GM18508 (cell line): Measurements from ENCODE around the gene DNAI1.
"Not testable (repeated sequence)": the region's sequence is repeated elsewhere in the genome, so short reads cannot be mapped to it uniquely, and the experiment has no call there.

ENCODE experiments used
- ATAC-seq: cut with Tn5 transposase; IDR thresholded peaks from one replicate; pipeline ENCODE4 v1.9.1; 2021; ENCODE audit warnings: moderate number of reproducible peaks; ENCODE audit not compliant: insufficient read depth, unreplicated experiment

The DNAI1 gene

GRCh38 chr9:34526026-34526425 is 67.4 kb downstream of the DNAI1 start:
- no peak for ATAC-seq

DNA sequence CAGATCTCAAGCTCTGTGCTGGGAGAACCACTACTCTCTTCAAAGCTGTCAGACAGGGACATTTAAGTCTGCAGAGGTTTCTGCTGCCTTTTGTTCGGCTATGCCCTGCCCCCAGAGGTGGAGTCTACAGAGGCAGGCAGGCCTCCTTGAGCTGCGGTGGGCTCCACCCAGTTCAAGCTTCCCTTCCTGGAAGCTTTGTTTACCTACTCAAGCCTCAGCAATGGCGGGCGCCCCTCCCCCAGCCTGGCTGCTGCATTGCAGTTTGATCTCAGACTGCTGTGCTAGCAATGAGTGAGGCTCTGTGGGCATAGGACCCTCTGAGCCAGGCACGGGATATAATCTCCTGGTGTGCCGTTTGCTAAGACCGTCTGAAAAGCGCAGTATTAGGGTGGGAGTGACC is 73.4 kb downstream of the DNAI1 start:
- not testable (repeated sequence) for ATAC-seq

DNA sequence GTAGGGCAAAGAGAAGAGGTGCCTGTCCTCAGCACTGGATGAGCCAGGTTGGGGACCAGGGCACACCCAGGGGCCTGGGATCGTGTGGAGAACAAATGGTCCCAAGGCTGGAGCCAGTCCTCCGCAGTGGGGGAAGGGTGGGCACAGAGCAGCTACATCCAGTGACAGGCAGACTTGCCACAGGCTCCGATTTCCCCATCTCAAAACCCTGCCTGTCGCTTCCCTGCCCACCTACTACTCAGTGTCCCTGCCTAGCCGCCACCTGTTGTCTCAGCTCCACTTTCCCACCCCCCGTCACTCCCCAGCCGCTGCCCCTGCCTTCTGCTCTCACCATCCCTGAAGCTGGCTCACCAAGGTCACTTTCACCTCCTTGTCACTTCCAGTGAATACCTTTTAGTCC is 78.1 kb downstream of the DNAI1 start:
- no peak for ATAC-seq

DNA sequence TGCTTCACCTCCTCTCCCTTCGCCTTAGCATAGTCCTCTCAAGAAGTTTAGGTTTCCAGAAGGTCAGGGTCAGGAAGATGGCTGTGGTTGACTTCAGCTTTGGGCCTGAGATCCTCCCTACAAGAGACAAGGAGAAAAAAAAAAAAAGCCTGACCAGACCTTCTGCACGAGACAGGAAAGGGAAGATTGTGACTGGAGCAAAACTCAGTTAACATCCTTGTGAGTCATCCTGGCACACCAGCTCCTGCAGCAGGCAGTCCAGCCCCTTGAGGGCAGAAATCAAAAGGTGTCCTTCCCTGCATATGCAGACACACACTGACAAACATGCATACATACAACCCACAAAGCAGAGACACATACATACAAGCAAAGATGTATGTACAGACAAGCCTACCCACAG is 82.2 kb downstream of the DNAI1 start:
- ATAC-seq: no peak

DNA sequence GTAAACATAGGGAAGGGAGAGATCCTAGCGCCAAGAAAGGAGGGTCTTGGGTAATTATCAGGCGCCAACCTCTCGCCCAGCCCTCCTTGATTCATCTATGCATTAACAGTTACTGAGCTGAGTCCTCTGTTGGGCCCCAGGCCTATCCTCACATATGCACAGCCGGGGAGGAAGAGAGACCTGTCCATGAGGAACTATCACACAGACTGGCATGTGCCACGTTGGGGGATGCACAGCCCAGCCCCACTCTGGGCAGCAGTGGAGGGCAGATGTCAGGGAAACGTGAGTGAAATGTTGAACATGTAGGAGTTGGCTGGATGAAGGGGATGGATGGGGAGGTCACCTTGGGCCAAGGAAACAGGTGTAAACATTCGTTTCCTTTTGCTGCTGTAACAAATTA is 82.9 kb downstream of the DNAI1 start:
- no peak for ATAC-seq

DNA sequence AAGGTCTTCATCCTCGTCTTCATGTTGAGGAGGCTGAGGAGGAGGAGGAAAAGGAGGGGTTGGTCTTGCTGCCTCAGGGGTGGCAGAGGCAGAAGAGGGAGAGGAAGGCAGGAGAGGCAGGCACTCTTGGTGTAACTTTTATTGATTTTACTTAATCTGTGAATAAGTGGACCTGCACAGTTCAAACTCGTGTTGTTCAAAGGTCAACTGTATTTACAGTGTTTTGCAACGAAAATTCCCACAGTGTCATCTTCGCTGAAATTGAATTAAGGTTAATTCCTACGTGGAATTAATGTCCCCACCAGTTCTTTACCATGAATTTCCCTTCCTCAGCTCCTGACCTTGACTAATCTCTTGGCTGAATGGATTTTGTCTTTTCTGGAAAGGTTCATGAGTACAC is 85.4 kb downstream of the DNAI1 start:
- no peak for ATAC-seq

GRCh38 chr9:34545497-34545896 is 86.9 kb downstream of the DNAI1 start:
- no peak for ATAC-seq

- no peak for ATAC-seq
These were observed 87.7 kb downstream of the DNAI1 start for GRCh38 chr9:34546102-34546833.

- ATAC-seq: no peak
These were observed 88.5 kb downstream of the DNAI1 start for GRCh38 chr9:34546834-34547827.

- ATAC-seq: no peak
These were observed 89.5 kb downstream of the DNAI1 start for GRCh38 chr9:34547960-34548611.

- ATAC-seq: no peak
These were observed 90.8 kb downstream of the DNAI1 start for GRCh38 chr9:34549407-34549732.

GRCh38 chr9:34550016-34550680 is 91.5 kb downstream of the DNAI1 start:
- no peak for ATAC-seq

DNA sequence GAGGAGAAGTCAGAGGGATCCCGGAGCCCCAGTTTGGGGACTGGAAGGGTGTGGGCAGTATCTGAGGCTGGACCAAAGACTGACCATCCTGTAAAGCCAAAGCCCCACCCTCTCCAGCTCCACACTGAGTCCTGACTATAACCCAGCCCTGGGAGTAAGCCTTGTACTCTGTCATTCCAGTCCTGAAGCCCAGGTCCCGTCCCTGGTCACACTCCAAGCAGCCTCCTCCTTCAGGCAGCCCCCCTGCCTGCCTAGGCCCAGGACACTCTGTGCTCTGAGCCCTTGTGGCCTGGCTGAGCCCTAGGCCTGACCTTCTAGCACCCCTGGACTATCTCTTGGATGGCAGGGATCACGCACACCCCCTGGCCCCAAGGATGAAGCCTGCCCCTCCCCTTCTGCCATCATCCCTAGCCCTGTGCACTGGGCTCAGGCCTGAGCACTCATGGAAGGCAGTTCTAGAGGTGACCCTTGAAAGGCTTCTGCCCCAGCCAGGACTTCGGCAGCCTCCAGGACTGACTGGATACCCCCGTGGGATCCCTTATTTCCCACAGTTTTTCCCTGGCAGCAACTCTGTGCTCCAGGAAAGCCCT is 92.2 kb downstream of the DNAI1 start:
- no peak for ATAC-seq

GRCh38 chr9:34551751-34552605 is 93.4 kb downstream of the DNAI1 start:
- ATAC-seq: no peak

DNA sequence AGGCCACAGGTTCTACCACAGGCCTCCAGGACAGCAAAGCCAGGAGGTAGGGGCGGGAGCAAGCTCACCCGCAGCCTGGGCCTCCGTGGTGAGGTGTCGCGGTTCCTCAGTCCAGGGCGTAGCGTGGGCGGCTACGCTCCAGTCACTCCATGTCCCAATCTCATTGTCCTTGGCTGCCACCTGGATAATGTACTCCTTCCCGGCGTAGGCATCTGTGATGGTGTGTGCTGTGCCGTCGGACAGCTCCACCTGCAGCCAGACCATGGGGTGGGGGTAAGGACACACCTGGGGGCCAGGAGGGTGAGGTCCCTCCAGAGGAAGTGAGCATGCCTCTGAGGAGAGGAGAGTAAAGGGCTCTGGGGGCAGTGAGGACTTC is 94.0 kb downstream of the DNAI1 start:
- no peak for ATAC-seq

DNA sequence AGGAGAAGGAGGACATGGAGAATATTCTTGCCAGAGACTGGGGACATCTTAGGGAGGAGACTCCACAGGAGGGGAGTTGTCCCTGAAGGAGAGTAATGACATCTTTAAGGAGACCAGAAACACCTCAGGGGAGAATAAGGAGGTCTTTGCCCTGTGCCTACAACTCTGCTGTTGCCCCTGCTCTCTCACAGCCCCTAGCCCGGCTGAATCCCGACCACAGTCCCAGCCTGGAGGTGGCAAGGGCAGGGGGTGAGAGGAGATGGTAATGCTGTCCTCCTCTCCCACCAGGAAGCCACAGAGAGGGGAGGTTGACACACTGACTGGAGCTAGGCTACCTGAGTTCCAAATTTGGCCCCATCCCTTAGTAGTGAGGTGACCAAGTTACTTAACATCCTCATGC is 94.4 kb downstream of the DNAI1 start:
- no peak for ATAC-seq

DNA sequence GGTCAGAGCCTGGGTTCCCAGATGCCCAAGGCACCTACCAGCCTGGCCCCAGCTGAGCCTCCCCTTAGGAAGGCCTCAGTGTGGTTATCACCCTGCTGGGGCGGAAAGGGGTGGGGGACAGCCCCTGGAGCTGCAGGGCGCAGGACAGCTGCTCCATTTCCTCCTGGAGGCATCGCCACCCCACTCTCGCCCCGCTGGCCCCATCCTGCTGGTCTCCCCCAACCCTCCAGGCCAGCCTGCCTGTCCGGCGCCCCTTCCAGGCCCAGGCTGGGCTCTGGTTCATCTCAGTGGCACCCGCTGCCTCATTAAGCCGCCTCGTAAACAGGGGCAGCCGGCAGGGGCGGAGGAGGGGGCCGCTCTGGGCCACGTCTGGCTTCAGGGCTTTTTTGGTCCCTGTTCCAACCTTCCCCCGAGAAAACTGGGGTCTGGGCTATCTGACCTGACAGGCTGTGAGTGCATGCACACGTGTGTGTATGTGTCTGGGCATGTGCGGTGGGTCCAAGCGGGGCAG is 95.0 kb downstream of the DNAI1 start:
- no peak for ATAC-seq

DNA sequence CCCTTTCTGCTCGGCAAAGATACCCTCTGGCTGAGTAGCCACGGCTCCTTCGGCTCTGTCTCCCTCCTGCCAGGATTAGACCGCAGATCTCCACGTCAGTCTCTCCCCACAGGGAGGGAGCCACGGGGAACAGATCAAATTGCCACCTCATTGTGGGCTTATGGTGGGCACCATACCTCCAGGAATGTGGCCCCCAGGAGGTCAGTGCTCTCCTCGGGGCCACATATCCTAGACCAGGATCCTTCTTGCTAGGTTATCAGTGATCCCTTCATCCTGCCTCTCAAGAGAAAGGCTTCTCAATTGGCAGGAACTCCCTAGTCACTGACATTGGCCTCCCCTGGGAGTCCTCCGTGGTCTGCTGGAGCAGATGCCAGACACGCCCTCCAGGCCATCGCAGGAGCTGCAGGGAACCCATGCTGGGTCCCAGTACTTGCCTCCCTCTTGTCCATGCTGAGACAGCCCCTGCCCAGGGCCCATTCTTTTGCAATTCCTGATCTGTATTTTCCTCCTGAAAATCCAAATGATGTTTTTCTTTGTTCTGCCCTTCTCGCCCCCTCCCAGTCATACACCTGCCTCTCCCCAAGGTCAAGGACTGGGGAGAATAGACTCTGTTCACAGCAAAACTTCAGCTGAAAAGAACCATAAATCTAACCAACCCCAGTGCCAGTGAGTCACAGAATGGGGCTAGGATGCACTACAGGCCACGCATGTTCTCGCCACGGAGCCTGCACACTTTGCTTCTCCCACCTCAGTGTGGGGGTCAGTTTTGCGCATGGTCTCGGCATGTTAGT is 95.8 kb downstream of the DNAI1 start:
- ATAC-seq: no peak
